Measurements from ENCODE around the gene DCLK1.

DNA sequence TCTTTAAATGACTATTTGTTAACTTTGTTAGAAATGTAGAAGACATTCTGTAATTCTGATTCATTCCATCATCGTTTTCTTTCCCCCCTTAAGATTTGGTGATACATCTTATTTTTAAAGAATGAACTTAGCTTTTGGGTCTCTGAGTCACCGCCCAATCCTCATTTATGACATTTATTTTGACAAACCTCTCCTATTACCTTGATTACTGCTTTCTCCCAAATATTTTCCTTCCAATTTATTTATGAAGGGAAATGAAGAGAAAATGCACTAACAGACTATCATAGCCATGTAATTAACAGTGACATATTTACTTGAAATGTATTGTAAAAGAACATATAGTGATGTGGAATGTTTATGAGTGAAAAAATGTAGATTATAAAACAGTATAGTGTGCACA is 241.6 kb downstream of the DCLK1 start:
- TF ChIP-seq, protein P1, sequence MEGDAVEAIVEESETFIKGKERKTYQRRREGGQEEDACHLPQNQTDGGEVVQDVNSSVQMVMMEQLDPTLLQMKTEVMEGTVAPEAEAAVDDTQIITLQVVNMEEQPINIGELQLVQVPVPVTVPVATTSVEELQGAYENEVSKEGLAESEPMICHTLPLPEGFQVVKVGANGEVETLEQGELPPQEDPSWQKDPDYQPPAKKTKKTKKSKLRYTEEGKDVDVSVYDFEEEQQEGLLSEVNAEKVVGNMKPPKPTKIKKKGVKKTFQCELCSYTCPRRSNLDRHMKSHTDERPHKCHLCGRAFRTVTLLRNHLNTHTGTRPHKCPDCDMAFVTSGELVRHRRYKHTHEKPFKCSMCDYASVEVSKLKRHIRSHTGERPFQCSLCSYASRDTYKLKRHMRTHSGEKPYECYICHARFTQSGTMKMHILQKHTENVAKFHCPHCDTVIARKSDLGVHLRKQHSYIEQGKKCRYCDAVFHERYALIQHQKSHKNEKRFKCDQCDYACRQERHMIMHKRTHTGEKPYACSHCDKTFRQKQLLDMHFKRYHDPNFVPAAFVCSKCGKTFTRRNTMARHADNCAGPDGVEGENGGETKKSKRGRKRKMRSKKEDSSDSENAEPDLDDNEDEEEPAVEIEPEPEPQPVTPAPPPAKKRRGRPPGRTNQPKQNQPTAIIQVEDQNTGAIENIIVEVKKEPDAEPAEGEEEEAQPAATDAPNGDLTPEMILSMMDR (IDR thresholded peaks at IDR 0.05), result no peak
- no peak for TF ChIP-seq POLR2A (IDR thresholded peaks at IDR 0.05)

Measured in esophagus squamous epithelium (tissue), 4 donors.